K562 (cell line): Measurements from ENCODE around the gene GATA5. TPM values are rescaled to one million over a fixed set of nuclear protein-coding genes. Genes with fewer than 3 reads are reported as not detected.

ENCODE experiments used
- ARID1B ChIP-seq: fragments of 450-650 bp; IDR thresholded peaks from 2 replicates; pipeline ENCODE4 v1.6.1; 2016; ENCODE audit warnings: antibody characterized with exemption, mild to moderate bottlenecking, inconsistent platforms
- ATF3 ChIP-seq, 2 experiments: fragments of 450-650 bp in 1 of 2; sonication (generic) in 1 of 2; formaldehyde crosslinking in 1 of 2; IDR thresholded peaks in 1 of 2; conservative IDR thresholded peaks in 1 of 2; 2 replicates each; pipeline versions ENCODE4 v1.6.1 to v1.8.1; 2016 to 2023; ENCODE audit warnings: mild to moderate bottlenecking in 2 of 2, moderate library complexity in 2 of 2, inconsistent platforms in 1 of 2, missing genetic modification reagents in 1 of 2
- DMBX1 ChIP-seq: fragments of 250-450 bp; sonication (Bioruptor Pico); IDR thresholded peaks from 2 replicates; pipeline ENCODE4 v1.8.0; 2022; ENCODE audit warnings: inconsistent platforms, mild to moderate bottlenecking, moderate library complexity, borderline replicate concordance
- E2F6 ChIP-seq, 2 experiments: IDR thresholded peaks; 2 replicates each; pipeline ENCODE4 v1.6.1; 2011; ENCODE audit warnings: borderline replicate concordance in 1 of 2, control low read depth in 1 of 2, low read depth in 1 of 2, low read length in 1 of 2, mild to moderate bottlenecking in 1 of 2, mixed read lengths in 1 of 2, moderate library complexity in 1 of 2; ENCODE audit not compliant: insufficient read depth in 1 of 2, insufficient read length in 1 of 2, poor library complexity in 1 of 2, severe bottlenecking in 1 of 2; ENCODE audit errors: extremely low read depth in 1 of 2
- ESRRA ChIP-seq: fragments of 450-650 bp; IDR thresholded peaks from 2 replicates; pipeline ENCODE4 v1.6.1; 2014; ENCODE audit warnings: low read depth, mild to moderate bottlenecking, moderate library complexity, borderline replicate concordance
- HDGF ChIP-seq: fragments of 450-650 bp; IDR thresholded peaks from 2 replicates; pipeline ENCODE4 v1.6.1; 2016
- HMGN3 ChIP-seq: IDR thresholded peaks from 2 replicates; pipeline ENCODE4 v1.6.1; 2011; ENCODE audit warnings: borderline replicate concordance, low read depth, mild to moderate bottlenecking, mixed read lengths, low read length; ENCODE audit not compliant: insufficient read length; ENCODE audit errors: extremely low read depth
- KDM2B ChIP-seq: fragments of 250-450 bp; sonication (Bioruptor Pico); IDR thresholded peaks from 2 replicates; pipeline ENCODE4 v1.8.0; 2021; ENCODE audit warnings: mild to moderate bottlenecking, moderate library complexity
- LEF1 ChIP-seq: fragments of 450-650 bp; IDR thresholded peaks from 2 replicates; pipeline ENCODE4 v1.6.1; 2016; ENCODE audit warnings: mild to moderate bottlenecking
- MEIS2 ChIP-seq: fragments of 450-650 bp; IDR thresholded peaks from 2 replicates; pipeline ENCODE4 v1.6.1; 2014; ENCODE audit warnings: mild to moderate bottlenecking; ENCODE audit not compliant: partially characterized antibody
- PML ChIP-seq: IDR thresholded peaks from 2 replicates; pipeline ENCODE4 v1.6.1; 2012; ENCODE audit warnings: low read length, inconsistent platforms
- POLR2G ChIP-seq: fragments of 200-400 bp; formaldehyde crosslinking; IDR thresholded peaks from 2 replicates; pipeline ENCODE4 v1.6.1; 2017; ENCODE audit warnings: low read depth, mild to moderate bottlenecking, antibody characterized with exemption, low read length, moderate library complexity
- SIN3A ChIP-seq, 2 experiments: fragments of 150-350 bp in 1 of 2; IDR thresholded peaks; 2 replicates each; pipeline ENCODE4 v1.6.1; 2011 to 2016; ENCODE audit warnings: borderline replicate concordance in 2 of 2, low read depth in 2 of 2, low read length in 2 of 2, mild to moderate bottlenecking in 2 of 2, moderate library complexity in 2 of 2; ENCODE audit not compliant: control insufficient read depth in 1 of 2
- SRF ChIP-seq, 2 experiments: fragments of 250-450, 450-650 bp in 1 of 2; sonication (Bioruptor Pico) in 1 of 2; sonication (generic) in 1 of 2; formaldehyde crosslinking; IDR thresholded peaks; 2 replicates each; pipeline versions ENCODE4 v1.5.0 to v1.5.1; 2020 to 2022; ENCODE audit warnings: mild to moderate bottlenecking in 1 of 2, missing genetic modification reagents in 1 of 2
- THAP12 ChIP-seq: fragments of 250-450 bp; sonication (Bioruptor Pico); IDR thresholded peaks from 2 replicates; pipeline ENCODE4 v1.9.0; 2021; ENCODE audit warnings: mild to moderate bottlenecking, inconsistent platforms
- YY1 ChIP-seq, 3 experiments: IDR thresholded peaks; 2 replicates each; pipeline ENCODE4 v1.6.1; 2011; ENCODE audit warnings: low read length in 2 of 3, mild to moderate bottlenecking in 2 of 3, moderate library complexity in 2 of 3, borderline replicate concordance in 1 of 3, control low read depth in 1 of 3, low read depth in 1 of 3; ENCODE audit not compliant: insufficient read depth in 3 of 3, insufficient replicate concordance in 2 of 3, control insufficient read depth in 1 of 3, insufficient read length in 1 of 3; ENCODE audit errors: extremely low read depth in 1 of 3
- ZBTB2 ChIP-seq: fragments of 450-650 bp; IDR thresholded peaks from 2 replicates; pipeline ENCODE4 v1.6.1; 2016; ENCODE audit warnings: antibody characterized with exemption
- ZBTB7A ChIP-seq: IDR thresholded peaks from 2 replicates; pipeline ENCODE4 v1.6.1; 2011; ENCODE audit warnings: low read depth, mild to moderate bottlenecking, low read length, moderate library complexity, borderline replicate concordance; ENCODE audit not compliant: control insufficient read depth
- ZNF217 ChIP-seq: sonication (generic); formaldehyde crosslinking; IDR thresholded peaks from 2 replicates; pipeline ENCODE4 v1.8.0; 2022; ENCODE audit warnings: mild to moderate bottlenecking, missing genetic modification reagents
- polyA plus RNA-seq, 8 experiments: library from polyadenylated mRNA; depleted of rRNA in 4 of 8; stranded (reverse) in 5 of 8; unstranded in 3 of 8; fragments of >200 nt; fragmentation: Nextera tagmentation in 2 of 8; fragmentation: Illumina TruSeq in 1 of 8; extraction: Ambion mirVana in 2 of 8; extraction: Trizol in 1 of 8; gene quantifications; 2 replicates each; pipeline versions ENCODE4 v1.2.1 to v1.2.3, GENCODE V29; 2011 to 2014; ENCODE audit warnings: inconsistent platforms in 1 of 8, missing spikeins in 1 of 8
- total RNA-seq, 7 experiments: library from RNA; depleted of rRNA in 6 of 7; stranded (reverse); fragments of >200 nt in 6 of 7; fragmentation: Illumina TruSeq in 2 of 7; extraction: Trizol in 2 of 7; gene quantifications; 2 replicates each; pipeline versions ENCODE4 v1.2.1 to v1.2.3, GENCODE V29; 2011 to 2021; ENCODE audit warnings: low replicate concordance in 1 of 7

Gene GATA5
- total and polyA plus RNA-seq, 9 of the 15 experiments (the other 6 are each of a cell fraction or from before 2014, with no cell fraction given), result 0.09 to 0.57 (median 0.20) TPM; not detected in 3

GRCh38 chr20:62523473-62524203 lies 47.8 kb upstream of the GATA5 start (continued):
- peak; percentile 11 to 26 for TF ChIP-seq E2F6 (IDR thresholded peaks at IDR 0.05; ENCODE audit: borderline replicate concordance in 1 of 2, extremely low read depth in 1 of 2, insufficient read depth in 1 of 2, insufficient read length in 1 of 2, low read depth in 1 of 2, low read length in 1 of 2, poor library complexity in 1 of 2, severe bottlenecking in 1 of 2)
- peak; percentile 87 for TF ChIP-seq POLR2G
- TF ChIP-seq SRF (CRISPR knock-in tag; IDR thresholded peaks at IDR 0.05), result peak in 1 of 2 experiments; percentile 63; a peak in 1 of 4 replicates
- TF ChIP-seq ZNF217 (CRISPR knock-in tag), result no peak
- no peak for TF ChIP-seq HDGF
- no peak for TF ChIP-seq DMBX1 (CRISPR knock-in tag)
- peak; percentile 70 for TF ChIP-seq MEIS2
- peak; percentile 27; the same call in 1 of the 2 replicates for TF ChIP-seq THAP12 (CRISPR knock-in tag)
- TF ChIP-seq ARID1B, result 0 out of 2 replicates have a peak, but pooled peaks have one; percentile 41
- peak; percentile 31 for TF ChIP-seq HMGN3
- no peak for TF ChIP-seq ZBTB2
- peak; percentile 72 for TF ChIP-seq LEF1
- peak; percentile 70; the same call in 1 of the 2 replicates for TF ChIP-seq KDM2B (CRISPR knock-in tag)
- peak in 1 of 2 experiments; percentile 55; a peak in 1 of 4 replicates for TF ChIP-seq SIN3A (IDR thresholded peaks at IDR 0.05; ENCODE audit: borderline replicate concordance in 2 of 2, control insufficient read depth in 1 of 2, low read depth in 2 of 2, low read length in 2 of 2)
- TF ChIP-seq ESRRA, result peak; percentile 87
- TF ChIP-seq ZBTB7A, result peak; percentile 88
- peak; percentile 83 for TF ChIP-seq ATF3 (IDR thresholded peaks at IDR 0.05)
- TF ChIP-seq ATF3 (CRISPR knock-in tag; conservative IDR thresholded peaks at IDR 0.05), result peak; percentile 82
- peak in 1 of 3 experiments; percentile 66 for TF ChIP-seq YY1 (IDR thresholded peaks at IDR 0.05; ENCODE audit: borderline replicate concordance in 1 of 3, control insufficient read depth in 1 of 3, extremely low read depth in 1 of 3, insufficient read depth in 3 of 3, insufficient read length in 1 of 3, insufficient replicate concordance in 2 of 3, low read depth in 1 of 3, low read length in 2 of 3)
- peak; percentile 49; the same call in 1 of the 2 replicates for TF ChIP-seq PML
